ENCODE measurements around the gene NNT.
"Not testable (repeated sequence)": the region's sequence is repeated elsewhere in the genome, so short reads cannot be mapped to it uniquely, and the experiment has no call there.

The NNT gene

DNA sequence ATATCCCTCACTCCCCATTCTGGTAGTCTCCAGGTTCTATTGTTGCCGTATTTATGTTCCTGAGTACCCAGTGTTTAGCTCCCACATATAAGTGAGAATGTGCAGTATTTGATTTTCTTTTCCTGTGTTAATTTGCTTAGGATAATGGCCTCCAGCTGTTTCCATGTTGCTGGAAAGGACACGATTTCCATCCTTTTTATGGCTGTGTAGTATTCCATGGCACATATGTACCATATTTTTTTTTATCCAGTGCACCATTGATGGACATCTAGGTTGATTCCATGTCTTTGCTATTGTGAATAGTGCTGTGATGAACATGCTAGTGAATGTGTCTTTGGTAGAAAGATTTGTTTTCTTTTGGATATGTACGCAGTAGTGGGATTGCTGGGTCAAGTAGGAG is 98.2 kb downstream of the NNT start:
- no peak for DNase-seq (ENCODE audit: extremely low read depth in 1 of 2, low read depth in 1 of 2)

DNA sequence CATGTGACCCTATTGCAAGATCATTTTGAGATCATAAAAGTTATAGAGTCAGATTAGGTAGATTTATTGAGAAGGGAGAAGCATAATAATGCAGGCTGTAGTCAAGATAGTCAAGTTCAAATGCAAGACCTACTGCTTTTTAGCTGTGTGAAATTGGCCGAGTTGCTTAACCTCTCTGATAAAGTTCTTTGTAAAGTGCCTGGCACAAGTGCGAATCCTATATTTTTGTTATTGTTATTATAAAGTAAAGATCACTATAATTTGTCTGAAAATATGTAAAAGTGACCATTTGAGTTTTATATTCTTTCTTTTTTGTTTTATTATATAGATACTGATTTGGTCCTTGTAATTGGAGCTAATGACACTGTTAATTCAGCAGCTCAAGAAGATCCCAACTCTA is 99.3 kb downstream of the NNT start:
- no peak for DNase-seq (ENCODE audit: extremely low read depth in 1 of 2, low read depth in 1 of 2)

DNA sequence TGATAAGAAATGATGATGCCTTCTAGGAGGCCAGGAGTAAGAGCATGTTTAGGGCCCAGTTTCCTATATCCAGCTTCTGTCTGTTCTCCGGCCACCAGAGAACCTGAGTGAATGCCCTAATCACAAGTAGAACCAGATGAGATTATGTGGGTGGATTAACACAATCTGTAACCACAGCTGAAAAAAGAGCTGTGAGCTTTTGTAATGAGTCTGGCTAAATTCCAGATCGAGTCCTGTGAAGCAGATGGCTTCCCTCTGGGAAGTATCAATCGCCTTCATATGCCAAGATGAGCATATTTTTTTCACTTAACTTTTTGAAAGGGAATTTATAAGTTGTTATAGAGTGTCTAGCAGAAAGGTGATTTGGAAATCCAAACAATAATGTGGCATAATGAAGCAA is 99.8 kb downstream of the NNT start:
- no peak for DNase-seq (ENCODE audit: extremely low read depth in 1 of 2, low read depth in 1 of 2)

GRCh38 chr5:43704243-43704642 is 101.3 kb downstream of the NNT start:
- DNase-seq (ENCODE audit: extremely low read depth in 1 of 2, low read depth in 1 of 2), result no peak

GRCh38 chr5:43706576-43706975 is 103.6 kb downstream of the NNT start:
- DNase-seq (ENCODE audit: extremely low read depth in 1 of 2, low read depth in 1 of 2), result not testable (repeated sequence)

DNA sequence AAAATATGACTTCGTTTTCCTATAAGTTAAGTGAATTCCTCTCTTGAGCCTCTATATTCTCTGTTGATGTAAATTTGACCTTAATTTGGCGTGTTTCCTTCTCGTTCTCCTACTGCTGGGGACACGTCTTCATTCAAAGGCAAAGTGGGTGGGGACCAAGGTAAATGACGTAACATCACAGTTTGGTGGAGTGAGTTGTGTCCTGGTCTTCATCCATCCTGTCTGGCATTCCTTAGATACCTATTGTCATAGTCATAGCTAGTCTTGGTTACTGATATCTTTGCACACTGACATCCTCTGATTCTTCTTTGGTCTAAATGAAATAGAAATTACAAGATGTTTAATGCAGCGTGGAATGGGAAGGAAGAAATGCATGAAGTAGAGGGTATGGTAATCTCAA is 108.5 kb downstream of the NNT start:
- no peak for DNase-seq (ENCODE audit: extremely low read depth in 1 of 2, low read depth in 1 of 2)

DNA sequence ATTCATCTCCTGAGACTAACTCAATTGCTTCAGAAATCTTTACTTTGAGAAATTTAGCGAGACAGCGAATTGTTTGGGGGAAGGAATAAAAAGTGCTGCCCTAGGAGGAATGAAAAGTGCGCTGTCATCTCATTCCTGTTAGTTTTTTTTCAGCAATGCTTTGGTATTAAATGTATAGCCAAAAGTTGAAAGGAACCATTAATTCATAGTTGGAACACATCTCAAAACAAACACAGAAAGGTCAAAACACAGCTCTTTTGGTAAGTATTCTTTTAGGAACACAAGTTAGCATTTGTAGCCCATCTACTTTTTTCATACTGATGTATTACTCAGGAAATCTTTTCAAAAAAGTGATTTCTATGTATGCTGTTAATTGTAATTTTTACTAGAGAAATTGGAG is 109.1 kb downstream of the NNT start:
- no peak for DNase-seq (ENCODE audit: extremely low read depth in 1 of 2, low read depth in 1 of 2)

DNA sequence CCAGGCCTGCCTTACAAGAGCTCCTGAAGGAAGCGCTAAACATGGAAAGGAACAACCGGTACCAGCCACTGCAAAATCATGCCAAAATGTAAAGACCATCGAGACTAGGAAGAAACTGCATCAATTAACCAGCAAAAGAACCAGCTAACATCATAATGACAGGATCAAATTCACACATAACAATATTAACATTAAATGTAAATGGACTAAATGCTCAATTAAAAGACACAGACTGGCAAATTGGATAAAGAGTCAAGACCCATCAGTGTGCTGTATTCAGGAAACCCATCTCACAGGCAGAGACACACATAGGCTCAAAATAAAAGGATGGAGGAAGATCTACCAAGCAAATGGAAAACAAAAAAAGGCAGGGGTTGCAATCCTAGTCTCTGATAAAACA is 116.8 kb downstream of the NNT start:
- not testable (repeated sequence) for DNase-seq (ENCODE audit: extremely low read depth in 1 of 2, low read depth in 1 of 2)

GRCh38 chr5:43728581-43728980 is 125.6 kb downstream of the NNT start:
- no peak for DNase-seq (ENCODE audit: extremely low read depth in 1 of 2, low read depth in 1 of 2)

DNA sequence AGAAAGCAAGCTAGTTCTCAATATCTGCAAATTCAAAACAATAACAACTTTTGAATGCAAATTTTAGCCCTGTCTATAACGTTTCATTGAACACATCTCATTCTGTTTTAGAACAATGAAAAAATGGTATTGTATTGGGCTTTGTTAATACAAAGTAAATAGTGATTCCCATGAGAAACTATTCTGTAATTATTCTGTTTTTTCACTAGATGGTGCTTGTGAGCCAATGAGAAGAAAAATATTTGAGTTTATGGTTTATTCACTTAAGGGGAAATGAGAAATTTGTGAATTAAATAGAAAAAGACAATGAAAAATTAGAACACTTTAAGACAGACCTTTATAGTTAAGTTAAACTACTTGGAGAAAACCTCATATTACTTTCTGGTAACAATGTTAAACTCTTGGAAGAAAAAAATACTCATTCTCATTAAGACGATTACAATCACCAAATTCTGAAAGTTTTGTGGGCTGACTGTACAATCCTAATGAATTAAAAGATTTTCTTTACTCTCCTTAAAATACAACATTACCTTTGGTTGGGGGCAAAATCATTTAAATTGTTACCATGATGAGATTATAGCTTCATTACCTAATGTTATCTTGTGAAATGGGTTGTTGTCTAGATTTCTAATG is 127.0 kb downstream of the NNT start:
- DNase-seq (ENCODE audit: extremely low read depth in 1 of 2, low read depth in 1 of 2), result no peak

DNA sequence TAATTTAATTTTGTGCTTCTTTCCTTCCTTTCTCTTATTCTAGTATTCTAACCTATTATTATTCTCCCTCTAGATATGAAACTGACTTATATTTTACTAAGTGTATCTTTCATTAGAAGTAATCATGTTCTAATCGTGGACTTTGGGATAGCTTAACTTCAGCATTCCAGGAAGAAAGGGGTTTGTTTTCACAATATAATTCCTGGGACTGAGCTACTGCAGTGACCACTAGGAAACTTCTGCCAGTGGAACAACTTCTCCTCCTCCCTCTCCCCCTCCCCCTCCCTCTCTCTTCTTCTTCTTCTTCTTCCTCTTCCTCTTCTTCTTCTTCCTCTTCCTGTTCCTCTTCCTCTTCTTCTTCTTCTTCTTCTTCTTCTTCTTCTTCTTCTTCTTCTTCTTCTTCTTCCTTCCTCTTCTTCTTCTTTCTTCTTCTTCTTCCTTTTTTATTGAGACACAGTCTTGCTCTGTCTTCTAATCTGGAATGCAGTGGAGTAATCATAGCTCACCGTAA is 127.9 kb downstream of the NNT start:
- no peak for DNase-seq (ENCODE audit: extremely low read depth in 1 of 2, low read depth in 1 of 2)

- DNase-seq (ENCODE audit: extremely low read depth in 1 of 2, low read depth in 1 of 2), result no peak
Measured at GRCh38 chr5:43731573-43731972, 128.6 kb downstream of the NNT start.

DNA sequence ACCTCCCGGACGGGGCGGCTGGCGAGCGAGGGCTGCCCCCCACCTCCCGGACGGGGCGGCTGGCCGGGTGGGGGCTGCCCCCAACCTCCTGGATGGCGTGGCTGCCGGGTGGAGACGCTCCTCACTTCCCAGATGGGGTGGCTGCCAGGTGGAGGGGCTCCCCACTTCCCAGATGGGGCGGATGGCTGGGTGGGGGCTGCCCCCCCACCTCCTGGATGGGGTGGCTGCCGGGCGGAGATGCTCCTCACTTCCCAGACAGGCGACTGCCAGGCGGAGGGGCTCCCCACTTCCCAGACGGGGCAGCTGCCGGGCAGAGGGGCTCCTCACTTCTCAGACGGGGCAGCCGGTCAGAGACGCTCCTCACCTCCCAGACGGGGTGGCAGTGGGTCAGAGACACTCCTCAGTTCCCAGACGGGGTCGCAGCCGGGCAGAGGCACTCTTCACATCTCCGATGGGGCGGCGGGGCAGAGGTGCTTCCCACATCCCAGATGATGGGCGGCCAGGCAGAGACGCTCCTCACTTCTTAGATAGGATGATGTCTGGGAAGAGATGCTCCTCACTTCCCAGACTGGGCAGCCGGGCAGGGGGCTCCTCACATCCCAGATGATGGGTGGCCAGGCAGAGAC is 143.1 kb downstream of the NNT start:
- DNase-seq (ENCODE audit: extremely low read depth in 1 of 2, low read depth in 1 of 2), result not testable (repeated sequence)

DNA sequence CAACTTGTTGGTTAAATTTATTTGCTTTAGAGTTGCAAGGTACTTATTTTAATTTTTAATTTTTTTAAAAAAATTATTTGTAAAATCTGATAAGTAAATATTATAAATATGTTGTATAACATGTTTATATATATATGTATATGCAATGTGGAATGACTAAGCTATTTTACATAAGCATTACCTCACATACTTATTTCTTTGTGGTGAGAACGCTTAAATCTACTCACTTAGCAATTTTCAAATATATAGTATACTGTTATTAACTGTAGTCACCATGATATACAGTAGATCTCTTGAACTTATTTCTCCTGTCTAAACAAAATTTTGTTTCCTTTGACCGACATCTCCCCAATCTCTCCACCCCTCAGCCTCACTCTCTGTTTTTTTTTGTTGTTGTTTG is 147.8 kb downstream of the NNT start:
- no peak for DNase-seq (ENCODE audit: extremely low read depth in 1 of 2, low read depth in 1 of 2)

DNA sequence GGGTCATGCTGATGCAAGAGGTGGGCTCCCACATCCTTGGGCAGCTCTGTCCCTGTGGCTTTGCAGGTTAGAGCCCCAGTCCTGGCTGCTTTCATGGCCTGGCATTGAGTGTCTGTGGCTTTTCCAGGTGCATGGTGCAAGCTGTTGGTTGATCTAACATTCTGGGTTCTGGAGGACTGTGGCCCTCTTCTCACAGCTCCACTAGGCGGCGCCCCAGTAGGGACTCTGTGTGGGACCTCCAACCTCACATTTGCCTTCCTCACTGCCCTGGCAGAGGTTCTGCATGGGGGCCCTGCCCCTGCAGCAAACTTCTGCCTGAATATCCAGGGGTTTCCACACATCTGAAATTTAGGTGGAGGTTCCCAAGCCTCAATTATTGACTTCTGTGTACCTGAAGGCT is 150.1 kb downstream of the NNT start:
- DNase-seq (ENCODE audit: extremely low read depth in 1 of 2, low read depth in 1 of 2), result no peak

Measured in activated CD8-positive, alpha-beta memory T cell treated with anti-CD3 and anti-CD28 coated beads for 1 hour (primary cell).